Activated CD4-positive, CD25-positive, alpha-beta regulatory T cell treated with anti-CD3 and anti-CD28 coated beads, Interleukin-2, amount 50 U/mL, for 16 hours (primary cell): ENCODE results near the gene DDR1.

ENCODE experiments used
- DNase-seq: peaks from one replicate; pipeline ENCODE4 v3.0.0-alpha.2; 2020; ENCODE audit warnings: low read depth, low spot score

DDR1 gene

DNA sequence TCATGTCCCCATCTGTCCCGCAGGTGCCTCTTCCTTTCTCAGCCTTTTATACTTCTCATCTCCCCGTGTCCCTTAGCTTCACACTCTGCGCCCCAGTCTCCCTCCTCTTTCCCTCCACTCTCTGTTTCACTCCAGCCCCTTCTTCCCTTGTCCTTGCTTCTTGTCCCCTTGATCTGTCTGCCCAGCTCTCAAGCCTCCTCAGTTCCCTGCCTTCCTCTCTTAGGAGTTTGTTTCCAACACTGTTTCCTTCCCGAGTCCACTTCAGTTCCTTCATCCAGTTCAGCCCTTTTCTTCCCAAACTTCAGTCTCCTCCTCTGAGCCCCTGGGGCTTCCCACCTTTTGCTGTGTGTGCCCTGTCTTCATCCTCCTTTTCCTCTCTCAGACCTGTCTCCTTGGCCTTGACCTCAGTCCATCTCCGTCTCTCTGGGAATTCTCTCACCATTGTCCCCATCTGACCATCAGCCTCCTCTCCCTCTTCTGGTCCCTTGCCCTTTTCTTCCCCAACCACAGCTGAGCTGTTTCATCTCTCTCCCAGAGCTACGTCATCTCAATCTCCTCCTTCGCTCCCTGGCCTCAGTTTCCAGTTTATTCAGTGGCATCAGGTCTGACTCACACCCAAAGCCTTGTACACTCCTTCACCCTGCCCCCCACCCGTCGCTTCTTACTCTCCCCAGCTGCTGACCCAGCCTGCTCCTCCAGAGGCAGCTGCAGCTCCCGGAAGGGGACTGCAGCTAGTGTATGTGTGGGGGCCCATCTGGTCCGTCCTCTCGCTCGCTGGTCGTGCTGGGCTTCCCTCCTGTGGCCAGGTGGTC, 2.7 kb upstream of the DDR1 start:
- DNase-seq = no peak

DNA sequence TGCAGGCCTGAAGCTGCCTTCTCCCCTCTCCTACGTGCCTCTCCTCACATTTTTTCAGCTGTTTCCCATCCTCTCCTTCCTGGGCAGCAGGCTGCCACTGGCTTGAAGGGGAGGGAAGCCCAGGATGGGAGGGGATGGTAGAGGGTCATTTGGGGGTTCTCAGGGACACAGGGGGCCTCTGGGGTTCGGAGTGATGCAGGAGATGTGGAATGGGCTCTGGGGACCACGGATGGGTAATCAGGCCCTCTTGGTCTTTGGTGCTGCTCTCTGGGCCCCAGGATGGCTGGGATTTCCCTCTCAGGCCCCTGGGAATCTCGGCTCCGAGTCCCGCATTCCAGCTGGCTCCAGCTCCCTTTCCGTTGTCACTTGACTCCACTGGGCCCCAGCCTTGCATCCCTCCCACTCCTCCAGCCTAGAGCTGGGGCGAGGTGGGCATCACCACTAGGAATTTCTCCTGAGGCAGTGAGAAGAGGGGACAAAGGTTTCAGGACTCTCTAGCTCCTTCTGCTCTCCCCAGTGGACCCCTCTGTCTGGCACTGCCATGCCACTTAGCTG, 2.0 kb upstream of the DDR1 start:
- DNase-seq = no peak

DNA sequence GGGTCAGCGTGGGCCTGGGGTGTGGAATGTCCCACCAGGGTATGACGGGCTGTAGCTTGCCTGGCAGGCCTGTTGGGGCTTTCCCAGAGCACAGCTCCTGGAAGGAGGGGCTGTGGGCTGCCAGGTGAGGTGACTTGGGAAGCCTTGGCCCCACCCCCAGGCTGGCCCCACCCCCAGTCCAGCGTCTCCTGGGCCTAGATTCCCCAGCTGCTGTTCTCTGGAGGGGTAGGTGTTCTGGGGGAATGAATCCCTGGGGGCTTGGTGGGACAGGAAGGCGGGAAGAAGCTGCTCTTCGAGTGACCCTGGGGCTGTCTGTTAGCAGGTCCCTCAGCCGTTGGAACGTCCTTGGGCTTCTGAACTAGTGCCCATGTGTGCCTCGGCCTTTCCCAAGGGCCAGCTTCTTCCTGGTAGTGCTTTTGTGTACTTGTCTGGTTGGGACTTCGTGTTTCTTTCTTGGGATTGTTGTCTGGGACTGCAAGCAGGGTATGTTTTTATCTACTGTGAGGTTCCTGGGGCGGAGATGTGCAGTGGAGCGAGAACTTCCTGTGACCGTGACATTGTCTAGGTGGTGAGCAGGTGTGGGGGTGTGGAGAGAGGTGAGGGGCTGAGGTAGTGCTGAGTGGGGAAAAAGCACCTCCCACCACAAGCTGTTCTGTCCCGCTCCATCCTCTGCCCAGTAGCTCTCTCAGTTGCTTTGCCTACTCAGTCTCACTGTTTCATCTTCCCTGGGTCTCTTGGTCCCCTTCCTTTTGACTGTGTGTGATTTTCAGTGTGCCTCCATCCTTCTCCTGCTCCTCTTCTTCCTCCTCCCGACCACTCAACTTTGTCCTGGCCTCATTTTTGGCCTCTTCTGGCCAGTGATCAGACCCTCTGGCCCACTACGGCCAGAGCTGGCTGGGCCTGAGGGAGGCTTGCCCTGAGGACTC, 1.3 kb upstream of the DDR1 start:
- no peak for DNase-seq

DNA sequence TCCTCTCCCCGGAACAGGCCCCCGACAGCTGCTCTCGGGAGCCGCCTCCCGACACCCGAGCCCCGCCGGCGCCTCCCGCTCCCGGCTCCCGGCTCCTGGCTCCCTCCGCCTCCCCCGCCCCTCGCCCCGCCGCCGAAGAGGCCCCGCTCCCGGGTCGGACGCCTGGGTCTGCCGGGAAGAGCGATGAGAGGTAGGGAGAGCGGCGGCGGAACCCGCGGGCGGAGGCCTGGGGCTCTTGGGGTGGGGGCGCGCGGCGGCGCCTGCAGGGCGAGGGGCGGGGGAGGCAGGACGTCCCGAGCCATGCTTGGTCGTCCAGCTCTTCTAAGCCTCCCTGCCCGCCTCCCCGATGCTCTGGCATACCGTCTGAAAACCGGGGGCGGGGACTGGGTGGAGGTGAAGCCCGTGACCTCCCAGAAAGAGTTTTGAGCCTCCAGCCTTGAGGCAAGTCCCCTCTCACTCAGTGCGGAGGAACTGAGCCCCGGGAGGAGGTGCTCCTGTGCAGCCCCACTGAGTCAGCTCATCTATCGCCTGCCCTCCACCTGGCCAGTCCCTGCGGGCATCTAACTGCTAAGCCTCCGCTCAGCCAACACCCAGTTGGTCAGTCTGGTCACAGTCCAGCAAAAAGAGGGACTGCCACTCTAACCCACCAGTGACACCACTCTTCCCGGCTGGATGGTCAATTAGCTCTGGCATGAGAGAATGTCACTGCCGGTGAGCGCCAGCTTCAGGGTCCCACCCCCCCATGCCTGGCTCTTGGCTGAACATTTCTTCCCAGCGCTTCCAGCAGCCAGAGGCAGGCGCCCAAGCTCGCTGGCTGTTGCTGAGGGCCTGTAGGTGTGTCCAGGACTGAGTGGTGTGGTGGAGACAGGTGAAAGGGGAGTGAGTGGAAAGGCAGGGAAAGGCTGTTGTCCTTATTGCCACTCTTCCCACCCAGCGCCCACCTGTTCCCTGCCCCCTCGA, 482 bp downstream of the DDR1 start:
- DNase-seq = no peak

DNA sequence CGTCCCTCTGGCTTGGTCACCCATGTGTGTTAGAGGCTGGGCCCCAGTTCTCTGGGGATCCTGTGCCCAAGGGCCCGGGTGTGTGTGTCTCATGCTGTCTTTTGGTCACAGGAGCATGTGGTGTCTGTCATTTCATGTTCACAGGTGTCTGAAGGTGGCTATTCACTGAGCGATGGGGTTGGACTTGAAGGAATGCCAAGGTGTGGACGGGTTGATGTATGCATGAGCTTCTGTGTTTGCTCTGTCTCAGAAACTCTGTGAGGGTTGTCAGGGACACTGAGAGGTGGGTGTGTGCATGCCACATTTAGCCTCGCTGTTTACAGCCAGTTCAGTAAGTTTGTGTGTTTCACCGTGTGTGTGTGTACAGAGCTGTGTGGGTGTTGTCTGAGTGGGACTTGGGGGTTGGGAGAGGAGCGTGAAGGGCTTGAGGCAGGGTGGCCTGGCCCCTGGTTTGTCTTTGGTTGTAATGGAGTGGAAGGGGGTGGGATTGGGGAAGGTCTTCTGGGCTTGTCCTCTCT, 1.2 kb downstream of the DDR1 start:
- no peak for DNase-seq

DNA sequence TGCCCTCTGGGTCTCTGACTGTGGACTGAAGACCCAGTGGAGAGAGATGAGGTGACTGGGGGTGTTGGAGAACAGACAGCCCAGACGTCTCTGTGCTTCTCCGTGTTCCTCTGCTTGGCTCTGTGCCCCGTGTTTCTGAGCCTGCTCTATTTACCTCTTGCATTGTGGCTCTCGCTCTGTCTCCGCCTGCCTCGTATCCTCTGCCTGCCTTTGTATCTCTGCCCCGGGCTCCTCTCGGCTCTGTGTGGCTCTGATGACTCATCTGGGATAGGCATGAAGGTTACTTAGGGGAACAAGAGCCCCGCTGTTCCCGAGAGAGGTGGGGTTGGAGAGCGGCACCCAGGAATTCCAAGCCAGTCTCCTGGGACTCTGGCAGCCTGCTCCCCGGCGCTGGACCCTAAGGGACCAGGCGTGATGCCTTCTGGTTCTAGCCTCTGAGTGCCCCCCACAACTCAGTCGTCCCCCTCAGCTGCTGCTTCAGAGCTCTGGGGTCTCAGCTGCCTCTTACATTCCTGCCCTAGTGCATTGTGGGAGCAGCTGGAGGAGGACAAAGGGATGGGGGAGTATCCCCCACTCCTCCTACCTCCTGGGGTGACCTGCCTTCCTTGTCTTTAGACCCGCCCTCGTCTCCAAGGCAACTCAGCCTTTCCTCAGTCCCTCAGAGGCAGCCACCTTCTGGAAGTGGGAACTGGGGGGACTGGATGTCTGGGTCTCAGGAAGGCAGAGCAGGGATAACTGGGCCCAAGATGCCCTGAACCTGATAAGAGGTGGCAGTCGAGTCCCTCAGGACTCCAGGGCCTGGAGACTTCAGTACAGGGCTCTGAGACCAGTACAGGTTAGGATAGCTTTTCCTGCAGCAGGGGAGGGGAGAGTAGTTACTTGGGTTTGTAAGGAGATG, 1.9 kb downstream of the DDR1 start:
- DNase-seq = no peak

DNA sequence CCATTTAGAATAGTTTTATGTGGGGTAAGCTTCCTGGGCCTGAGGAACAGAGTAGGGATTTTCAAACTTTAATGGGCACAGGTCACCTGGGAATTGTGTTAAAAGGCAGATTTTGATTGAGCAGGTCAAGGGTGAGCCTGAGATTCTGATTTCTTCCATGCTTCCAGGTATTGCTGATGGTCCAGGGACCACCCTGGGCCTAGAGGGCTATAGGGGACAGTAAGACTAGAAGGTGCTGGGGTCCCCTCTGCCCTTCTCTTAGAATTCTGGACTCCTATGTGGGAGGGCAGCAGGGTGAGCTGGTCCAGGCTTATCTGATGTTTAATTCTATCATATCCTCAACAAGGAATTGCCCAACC, 2.6 kb downstream of the DDR1 start:
- DNase-seq = no peak

DNA sequence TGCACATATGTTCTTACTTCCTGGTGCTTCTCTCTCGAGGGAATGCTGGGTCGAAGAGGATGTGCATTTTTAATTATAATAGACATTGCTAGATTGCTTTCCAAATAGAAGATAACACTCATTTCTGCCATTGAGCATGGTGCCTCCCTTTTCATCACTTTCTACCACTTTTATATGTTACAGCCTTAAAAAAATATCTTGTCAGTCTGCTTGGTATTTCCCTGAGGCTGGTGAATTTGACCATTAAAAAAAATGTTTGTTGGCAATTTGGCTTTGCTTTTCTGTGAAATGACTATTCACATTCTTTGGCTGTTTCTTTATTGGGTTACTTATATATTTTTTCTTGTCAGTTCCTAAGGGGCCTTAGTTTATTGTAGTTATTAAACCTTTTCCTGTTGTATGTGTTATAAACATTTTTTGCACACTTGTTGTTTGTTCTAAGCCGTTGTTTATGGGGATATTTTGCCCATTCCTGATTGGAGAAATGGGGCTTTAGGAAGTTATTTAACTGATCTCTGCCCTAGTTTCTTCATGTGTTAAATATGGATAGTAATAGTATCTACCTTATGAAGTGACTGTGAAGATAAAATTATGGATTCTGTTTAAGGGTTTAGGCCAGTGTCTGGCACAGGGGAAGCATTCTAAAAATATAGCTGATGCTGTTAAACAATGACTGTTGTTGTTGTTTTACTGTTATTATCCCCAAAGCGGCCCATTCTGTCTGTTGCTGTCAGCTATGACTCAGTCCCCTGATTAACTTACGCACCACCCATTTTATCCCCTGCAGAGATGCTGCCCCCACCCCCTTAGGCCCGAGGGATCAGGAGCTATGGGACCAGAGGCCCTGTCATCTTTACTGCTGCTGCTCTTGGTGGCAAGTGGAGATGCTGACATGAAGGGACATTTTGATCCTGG, 3.8 kb downstream of the DDR1 start:
- no peak for DNase-seq

DNA sequence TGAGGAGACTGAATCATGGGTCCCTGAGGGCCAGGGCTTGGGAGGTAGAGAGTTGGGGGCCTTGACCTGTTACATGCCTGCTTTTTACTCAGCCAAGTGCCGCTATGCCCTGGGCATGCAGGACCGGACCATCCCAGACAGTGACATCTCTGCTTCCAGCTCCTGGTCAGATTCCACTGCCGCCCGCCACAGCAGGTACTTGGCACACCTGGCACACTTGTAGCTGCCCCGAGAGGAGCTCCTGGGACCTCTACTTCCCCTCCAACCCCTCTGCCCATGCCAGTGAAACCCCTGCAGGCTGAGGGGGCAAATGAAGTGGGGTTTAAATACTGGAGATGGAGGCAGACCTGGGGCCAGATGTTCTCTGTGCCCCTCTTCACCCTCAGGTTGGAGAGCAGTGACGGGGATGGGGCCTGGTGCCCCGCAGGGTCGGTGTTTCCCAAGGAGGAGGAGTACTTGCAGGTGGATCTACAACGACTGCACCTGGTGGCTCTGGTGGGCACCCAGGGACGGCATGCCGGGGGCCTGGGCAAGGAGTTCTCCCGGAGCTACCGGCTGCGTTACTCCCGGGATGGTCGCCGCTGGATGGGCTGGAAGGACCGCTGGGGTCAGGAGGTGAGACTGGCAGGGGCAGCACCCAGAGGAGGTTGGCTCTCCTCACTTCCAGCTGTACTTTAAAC, 4.6 kb downstream of the DDR1 start:
- DNase-seq = no peak

DNA sequence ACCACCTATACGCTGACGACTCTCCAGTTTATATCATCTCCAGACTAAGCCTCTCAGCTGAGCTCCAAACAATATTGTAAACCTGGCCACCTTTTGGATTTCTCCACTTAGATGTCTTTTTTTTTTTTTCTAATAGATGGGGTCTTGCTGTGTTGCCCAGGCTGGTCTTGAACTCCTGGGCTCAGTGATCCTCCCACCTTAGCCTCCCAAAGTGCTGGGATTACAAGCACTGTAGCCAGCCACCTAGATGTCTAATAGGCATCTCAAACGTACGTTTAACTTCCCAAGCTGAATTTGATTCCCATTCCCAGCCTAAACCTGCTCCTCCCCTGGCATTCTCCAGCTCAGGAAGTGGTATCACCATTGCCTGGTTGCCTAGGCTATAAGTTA, 5.2 kb downstream of the DDR1 start:
- DNase-seq = no peak

DNA sequence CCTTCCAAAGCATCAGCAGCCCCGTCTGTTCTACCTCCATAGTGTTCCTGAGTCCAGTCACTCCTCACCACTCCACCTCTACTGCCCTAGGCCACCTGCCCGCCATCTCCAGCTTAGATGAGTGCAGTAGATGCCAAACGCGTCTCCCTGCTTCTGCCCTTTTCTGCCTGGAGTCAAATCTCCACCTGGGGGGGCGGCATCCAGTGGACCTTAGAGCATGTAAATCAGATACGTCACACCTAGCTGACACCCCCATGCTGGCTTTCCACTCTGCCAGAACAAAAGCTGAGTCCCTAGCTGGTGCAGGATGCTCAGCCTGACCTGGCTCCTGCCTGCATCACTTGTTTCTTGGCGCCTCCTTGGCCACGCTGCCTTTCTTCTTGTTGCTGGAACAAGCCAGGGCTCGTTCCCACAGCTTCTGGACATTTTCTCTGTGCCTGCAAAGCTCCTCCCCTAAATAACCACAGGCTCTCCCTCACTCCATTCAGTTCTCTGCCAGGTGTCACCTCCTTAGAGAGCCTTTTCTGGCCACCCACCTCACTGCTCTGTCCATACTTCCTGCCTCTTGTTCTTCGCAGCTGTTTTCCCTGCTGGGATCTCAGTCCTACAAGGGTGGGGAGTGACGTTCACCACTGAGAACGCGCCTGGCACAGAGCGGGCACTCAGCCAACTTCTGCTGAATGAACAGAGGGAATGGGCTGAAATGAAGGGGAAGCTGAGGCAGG, 5.8 kb downstream of the DDR1 start:
- no peak for DNase-seq

DNA sequence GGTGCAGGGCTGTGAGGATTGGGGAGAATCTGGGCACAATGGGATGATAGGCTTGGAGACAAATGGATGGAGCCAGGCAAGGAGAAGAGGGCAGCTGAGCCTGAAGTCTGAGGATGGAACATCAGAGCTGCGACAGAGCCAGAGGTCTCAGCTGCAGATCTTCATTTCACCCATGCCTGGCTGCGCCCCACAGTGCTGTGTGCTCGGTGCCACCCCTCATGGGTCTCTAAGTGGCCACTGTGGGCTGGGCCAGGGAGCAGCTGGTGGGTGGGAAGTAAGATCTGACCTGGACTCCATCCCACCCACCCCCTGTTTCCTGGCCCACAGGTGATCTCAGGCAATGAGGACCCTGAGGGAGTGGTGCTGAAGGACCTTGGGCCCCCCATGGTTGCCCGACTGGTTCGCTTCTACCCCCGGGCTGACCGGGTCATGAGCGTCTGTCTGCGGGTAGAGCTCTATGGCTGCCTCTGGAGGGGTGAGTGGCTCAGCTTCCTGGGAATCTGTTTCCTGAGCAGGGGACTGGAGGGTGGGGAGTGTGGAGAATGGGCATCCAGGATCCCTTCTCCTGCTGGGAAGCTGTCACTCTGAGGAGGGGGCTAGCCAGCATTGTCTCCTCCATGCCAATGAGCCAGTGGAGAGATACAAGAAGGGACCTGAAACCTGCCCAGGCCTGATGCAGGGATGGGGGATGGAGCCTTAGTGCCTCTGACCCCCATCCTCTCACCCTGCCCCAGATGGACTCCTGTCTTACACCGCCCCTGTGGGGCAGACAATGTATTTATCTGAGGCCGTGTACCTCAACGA, 6.5 kb downstream of the DDR1 start:
- no peak for DNase-seq

DNA sequence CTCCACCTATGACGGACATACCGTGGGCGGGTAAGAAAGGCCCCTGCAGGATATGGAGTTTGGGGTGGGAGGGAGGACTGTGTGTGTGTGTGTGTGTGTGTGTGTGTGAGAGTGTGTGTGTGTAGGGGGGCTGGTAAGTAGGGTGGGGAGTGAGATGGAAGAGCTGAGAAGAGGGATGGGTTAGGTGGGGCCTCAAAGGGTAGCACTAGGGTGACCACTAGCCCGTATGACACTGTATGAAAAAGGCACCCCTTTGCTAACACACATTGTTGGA, 7.1 kb downstream of the DDR1 start:
- DNase-seq = no peak

DNA sequence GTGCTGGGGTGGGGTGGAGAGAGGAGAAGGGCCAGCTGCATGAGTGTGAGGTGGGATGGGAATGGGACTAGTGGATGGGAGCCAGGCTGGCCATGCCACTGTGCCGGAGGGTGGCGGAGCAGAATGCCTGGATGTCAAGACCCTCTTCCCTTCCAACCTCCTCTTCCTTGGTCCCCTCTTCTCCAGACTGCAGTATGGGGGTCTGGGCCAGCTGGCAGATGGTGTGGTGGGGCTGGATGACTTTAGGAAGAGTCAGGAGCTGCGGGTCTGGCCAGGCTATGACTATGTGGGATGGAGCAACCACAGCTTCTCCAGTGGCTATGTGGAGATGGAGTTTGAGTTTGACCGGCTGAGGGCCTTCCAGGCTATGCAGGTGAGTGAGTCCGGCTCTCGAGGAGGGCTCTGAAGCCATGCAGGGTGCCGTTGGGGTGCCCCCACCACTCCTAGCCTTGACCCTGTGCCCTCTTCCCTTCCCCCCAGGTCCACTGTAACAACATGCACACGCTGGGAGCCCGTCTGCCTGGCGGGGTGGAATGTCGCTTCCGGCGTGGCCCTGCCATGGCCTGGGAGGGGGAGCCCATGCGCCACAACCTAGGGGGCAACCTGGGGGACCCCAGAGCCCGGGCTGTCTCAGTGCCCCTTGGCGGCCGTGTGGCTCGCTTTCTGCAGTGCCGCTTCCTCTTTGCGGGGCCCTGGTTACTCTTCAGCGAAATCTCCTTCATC, 7.7 kb downstream of the DDR1 start:
- DNase-seq = no peak

DNA sequence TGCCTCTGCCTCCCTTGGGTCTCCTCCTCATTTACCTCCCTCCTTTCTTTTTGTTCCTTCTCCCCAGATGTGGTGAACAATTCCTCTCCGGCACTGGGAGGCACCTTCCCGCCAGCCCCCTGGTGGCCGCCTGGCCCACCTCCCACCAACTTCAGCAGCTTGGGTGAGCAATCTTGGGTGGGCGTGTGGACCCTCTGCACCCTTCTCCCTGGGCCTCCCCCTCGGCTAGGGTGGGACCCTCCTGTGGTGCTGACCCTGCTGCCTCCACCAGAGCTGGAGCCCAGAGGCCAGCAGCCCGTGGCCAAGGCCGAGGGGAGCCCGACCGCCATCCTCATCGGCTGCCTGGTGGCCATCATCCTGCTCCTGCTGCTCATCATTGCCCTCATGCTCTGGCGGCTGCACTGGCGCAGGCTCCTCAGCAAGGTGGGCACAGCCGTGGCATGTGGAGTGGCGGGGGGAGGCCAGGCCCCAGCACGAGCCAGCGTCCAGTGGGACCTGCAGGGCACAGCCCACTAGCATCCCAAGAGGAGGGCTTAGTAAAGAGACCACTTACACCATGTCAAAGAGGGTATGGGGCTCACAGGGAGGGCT, 8.8 kb downstream of the DDR1 start:
- no peak for DNase-seq

DNA sequence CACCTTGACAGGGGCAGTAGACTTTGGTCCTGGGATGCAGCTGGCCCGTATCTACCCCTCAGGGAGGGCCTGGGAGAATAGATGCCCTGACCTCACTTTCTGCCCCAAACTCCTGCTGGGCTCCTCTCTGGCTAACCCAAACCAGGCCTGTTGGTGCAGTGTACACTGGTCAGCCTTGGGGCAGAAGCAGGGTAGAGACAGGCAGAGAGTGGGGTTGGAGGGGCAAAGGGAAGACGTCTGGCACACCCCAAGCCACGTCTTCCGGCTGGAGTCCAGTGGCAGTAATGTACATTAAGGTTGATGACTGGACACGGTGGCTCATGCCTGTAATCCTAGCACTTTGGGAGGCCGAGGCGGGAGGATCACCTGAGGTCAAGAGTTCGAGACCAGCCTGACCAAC, 9.3 kb downstream of the DDR1 start:
- DNase-seq = no peak
